ENCODE measurements around the gene ERC2.

- TF ChIP-seq CTCF (conservative IDR thresholded peaks at IDR 0.05 in 1 of 2, IDR thresholded peaks at IDR 0.05 in 1 of 2; ENCODE audit: extremely low read depth in 1 of 2, insufficient read depth in 1 of 2, low read depth in 1 of 2, low read length in 2 of 2) (no peak), EZH2 (IDR thresholded peaks at IDR 0.05; ENCODE audit: borderline replicate concordance, low read length) (no peak)
These were observed 861.1 kb downstream of the ERC2 start for GRCh38 chr3:55607175-55607574.

All from mammary epithelial cell (primary cell).